ENCODE results near the gene IVL. TPM values are rescaled to one million over a fixed set of nuclear protein-coding genes. Genes with fewer than 3 reads are reported as not detected.

IVL gene
- total RNA-seq: not detected
- long read RNA-seq: 0 reads

- no peak for DNase-seq
- intact Hi-C loops (cut with micrococcal nuclease): no loop called here
- no peak for ATAC-seq
Observed at GRCh38 chr1:152907686-152908601, at the start of gene IVL. IVL (plus strand) TSS chr1:152908546; CDS start chr1:152909798, 1,252 bp downstream.

DNA sequence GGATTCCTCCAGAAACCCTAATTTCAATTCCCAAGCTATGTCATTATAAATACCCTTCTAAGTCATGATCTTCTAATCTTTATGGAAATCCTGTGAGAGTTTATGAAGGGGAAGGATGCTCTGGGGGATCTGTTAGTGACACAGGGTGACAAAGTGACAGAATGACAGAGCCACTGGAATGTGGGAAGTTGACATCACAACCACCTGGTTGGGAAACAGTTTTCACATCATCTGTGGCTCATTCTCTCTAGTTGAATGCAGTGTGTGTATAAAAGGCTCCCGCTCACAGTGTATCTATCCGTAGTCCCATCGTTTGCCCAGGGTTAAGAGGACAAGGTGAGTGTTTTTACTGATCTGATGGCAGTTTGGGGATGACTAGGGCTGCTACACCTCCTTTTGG is 48.6 kb upstream of the IVL start, which contains the start of gene LCE7A:
Gene LCE7A, plus strand, starts transcription at position 301 of the 400 bp plus-strand sequence. CDS start 702 bp downstream, outside the sequence.
- ATAC-seq: no peak
- no peak for DNase-seq
- intact Hi-C loops (cut with micrococcal nuclease): no loop called here

DNA sequence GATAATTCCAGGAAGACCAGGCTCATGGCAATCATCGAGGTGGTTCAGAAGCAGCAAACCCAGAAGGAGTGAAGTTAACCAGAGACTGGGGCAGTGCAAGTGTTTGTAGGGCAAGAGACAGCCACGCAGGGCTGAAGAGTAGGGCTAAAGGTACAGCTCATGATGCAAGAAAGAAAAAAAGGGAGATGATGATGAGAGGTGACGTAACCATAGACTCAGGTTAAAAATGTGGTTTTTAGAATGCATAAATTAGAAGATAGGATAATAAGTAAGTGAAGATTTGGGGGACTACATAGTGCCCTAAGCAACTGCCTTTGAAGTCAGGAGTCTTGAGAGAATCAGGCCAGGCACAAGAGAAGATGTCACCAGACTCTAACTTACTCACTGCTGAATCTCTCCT is 48.2 kb upstream of the IVL start:
- DNase-seq (no peak), ATAC-seq (no peak)
- intact Hi-C loops (cut with micrococcal nuclease): no loop called here

GRCh38 chr1:152861374-152861773 is 47.0 kb upstream of the IVL start:
- no peak for DNase-seq
- ATAC-seq: no peak
- intact Hi-C loops (cut with micrococcal nuclease): no loop called here

DNA sequence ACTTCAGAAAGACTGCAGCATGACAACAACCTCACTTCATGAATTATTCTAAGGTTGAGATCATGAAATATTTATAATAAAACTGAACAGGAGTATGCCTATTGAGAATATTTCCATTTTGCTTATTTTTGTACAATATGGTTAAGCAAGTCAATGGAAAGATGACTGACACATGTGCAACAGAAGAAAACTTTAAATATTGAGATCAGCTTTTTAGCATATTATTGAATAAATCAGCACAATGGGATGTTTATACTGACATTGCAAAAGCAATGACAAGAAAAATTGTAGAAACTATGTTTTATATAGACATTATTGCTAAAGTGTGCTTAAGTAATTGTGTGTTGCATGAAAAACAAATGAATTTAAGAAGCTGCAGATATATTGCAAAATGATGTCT is 43.9 kb upstream of the IVL start:
- ATAC-seq (no peak), DNase-seq (no peak)
- intact Hi-C loops (cut with micrococcal nuclease): no loop called here

DNA sequence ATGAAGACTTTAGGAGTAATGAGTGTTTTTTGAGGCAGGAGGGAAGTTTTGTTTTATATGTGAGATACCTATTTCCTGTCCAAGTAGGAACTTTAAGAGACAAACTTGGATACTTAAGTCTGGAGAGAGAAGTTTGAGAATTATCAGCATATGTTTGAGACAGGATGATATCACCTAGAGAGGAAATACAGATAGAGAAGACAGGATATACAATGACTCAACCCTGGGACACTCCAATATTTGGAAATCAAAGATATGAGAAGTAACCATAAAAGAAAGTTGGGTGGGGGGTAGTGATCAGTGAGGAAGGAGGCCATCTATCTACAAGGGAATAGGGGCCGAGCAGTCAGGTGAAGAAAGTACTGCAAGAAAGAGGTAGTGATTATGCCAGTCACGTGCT is 42.0 kb upstream of the IVL start:
- ATAC-seq (no peak), DNase-seq (no peak)
- intact Hi-C loops (cut with micrococcal nuclease): no loop called here

DNA sequence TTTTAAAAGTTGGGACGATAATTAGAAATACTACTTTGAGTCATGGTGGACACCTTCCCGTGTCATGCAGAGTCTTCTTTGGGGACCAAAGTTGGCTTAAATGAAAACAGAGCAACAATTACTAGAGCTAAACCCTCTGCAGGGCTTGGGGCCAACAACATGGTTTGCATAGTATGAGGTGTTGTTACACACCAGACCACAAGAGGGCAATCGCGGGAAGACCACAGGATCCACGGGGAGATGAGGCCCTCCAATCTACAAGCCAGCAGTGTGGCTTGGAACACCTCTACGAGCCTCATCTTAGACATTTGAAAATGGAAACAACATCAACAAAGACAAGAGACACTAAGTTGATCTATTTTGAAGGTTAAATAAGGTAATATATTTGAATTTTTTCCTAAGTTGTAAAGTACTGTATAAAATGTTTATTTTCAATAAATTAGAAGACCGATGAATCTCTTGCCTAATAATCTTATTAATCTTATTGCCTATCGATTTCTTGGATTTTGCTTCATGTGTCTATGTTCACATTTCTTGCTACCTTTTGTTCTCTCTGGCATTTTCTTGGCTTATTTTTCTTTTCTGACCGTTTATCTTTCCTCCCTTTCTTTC is 38.4 kb upstream of the IVL start:
- intact Hi-C loops (cut with micrococcal nuclease): no loop called here
- DNase-seq: peak; percentile 32
- ATAC-seq: peak; percentile 43

- intact Hi-C loops (cut with micrococcal nuclease): no loop called here
- ATAC-seq (no peak), DNase-seq (no peak)
Observed at GRCh38 chr1:152870831-152871730, 37.3 kb upstream of the IVL start.

GRCh38 chr1:152871731-152872126 is 36.6 kb upstream of the IVL start:
- intact Hi-C loops (cut with micrococcal nuclease): no loop called here
- DNase-seq (no peak), ATAC-seq (no peak)

GRCh38 chr1:152873495-152873894 is 34.9 kb upstream of the IVL start:
- intact Hi-C loops (cut with micrococcal nuclease): no loop called here
- DNase-seq: no peak
- no peak for ATAC-seq

- DNase-seq (no peak), ATAC-seq (no peak)
- intact Hi-C loops (cut with micrococcal nuclease): no loop called here
Observed at GRCh38 chr1:152876827-152877226, 31.5 kb upstream of the IVL start.

DNA sequence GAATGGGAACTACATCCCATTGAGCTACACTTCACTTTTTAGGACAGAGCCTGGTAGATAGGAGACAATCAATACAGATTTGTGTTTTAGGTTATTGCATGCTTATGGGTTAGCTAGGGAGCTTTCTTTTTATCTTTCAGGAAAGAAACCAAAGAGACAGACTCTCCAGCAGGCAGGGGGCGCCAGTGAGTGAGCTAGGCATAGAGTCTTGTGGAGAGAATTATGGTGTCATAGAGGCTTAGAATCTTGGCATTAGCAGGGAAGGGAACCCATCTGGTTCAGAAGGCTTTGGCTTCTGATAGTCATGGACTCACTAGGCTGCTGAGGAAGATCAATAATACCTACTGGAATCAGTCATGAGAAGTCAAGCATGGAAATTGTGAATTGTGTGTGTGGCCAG is 30.3 kb upstream of the IVL start, which contains the start of gene SMCP:
Gene SMCP, plus strand, starts transcription at position 281 of the 400 bp plus-strand sequence. CDS start 6,101 bp downstream, outside the sequence.
- ATAC-seq (no peak), DNase-seq (no peak)
- intact Hi-C loops (cut with micrococcal nuclease): no loop called here

DNA sequence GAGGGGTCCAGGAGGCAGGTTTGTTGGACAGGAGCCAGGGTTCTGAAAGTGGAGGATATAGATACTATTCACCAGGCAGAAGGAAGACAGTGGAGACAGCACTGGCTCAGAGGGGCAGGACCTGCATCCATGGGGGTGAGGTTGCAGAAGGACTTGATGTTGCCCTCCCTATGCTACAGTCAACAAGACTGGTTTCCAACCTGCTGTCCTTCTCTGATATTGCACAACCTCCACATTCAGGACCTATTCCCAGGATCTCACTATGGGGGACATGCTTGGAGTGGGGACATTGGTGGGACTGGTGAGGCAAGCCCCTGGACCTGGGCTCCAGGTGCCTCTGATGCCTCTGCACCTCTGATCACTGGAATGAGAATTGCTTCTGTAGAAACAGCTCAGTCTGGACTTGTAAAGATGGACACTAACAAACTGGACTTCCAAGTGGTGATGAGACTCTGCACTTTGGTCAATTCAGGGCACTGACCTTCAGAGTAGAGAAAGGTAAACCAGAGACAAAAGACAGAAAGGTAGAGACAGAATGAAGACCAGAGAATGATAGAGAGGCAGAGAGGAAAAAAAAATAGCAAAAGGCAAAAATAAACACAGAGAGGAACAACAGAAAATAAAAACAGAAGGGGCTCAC is 28.7 kb upstream of the IVL start:
- ATAC-seq: no peak
- intact Hi-C loops (cut with micrococcal nuclease): no loop called here

GRCh38 chr1:152880316-152880715 is 28.0 kb upstream of the IVL start:
- ATAC-seq (no peak), DNase-seq (no peak)
- intact Hi-C loops (cut with micrococcal nuclease): no loop called here

More for the DNA sequence above, 28.7 kb upstream of the IVL start:
- no peak for DNase-seq

- ATAC-seq (no peak), DNase-seq (no peak)
- intact Hi-C loops (cut with micrococcal nuclease): no loop called here
Observed at GRCh38 chr1:152880907-152881306, 27.4 kb upstream of the IVL start.

GRCh38 chr1:152884085-152884484 is 24.3 kb upstream of the IVL start:
- intact Hi-C loops (cut with micrococcal nuclease): no loop called here
- no peak for DNase-seq
- no peak for ATAC-seq

DNA sequence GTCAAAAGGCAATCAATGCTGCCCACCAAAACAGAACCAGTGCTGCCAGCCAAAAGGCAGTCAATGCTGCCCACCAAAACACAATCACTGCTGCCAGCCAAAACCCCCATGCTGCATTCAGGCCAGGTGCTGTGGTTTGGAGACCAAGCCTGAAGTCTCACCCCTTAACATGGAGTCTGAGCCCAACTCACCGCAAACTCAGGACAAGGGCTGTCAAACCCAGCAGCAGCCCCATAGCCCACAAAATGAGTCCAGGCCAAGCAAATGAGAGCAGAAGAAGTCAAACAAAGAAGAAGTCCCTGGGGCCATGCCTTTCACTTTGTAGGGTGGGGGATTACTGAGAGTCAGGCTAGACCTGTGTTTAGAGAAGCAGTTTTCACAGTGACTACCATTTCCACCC is 23.8 kb upstream of the IVL start:
- intact Hi-C loops (cut with micrococcal nuclease): no loop called here
- ATAC-seq (no peak), DNase-seq (no peak)

- intact Hi-C loops (cut with micrococcal nuclease): no loop called here
- DNase-seq (no peak), ATAC-seq (no peak)
Observed at GRCh38 chr1:152884966-152885624, 23.3 kb upstream of the IVL start.

GRCh38 chr1:152886085-152886484 is 22.3 kb upstream of the IVL start:
- no peak for ATAC-seq
- DNase-seq: no peak
- intact Hi-C loops (cut with micrococcal nuclease): no loop called here
